ENCODE data around the gene DDR1.

- TF ChIP-seq CTCF (IDR thresholded peaks at IDR 0.05), result no peak
- TF ChIP-seq POLR2A (IDR thresholded peaks at IDR 0.05), result no peak
Measured at GRCh38 chr6:30900863-30901417, 16.6 kb downstream of the DDR1 start.

All from gastroesophageal sphincter (tissue), 3 donors.